ENCODE results near the gene NPAS3.

Gene NPAS3

DNA sequence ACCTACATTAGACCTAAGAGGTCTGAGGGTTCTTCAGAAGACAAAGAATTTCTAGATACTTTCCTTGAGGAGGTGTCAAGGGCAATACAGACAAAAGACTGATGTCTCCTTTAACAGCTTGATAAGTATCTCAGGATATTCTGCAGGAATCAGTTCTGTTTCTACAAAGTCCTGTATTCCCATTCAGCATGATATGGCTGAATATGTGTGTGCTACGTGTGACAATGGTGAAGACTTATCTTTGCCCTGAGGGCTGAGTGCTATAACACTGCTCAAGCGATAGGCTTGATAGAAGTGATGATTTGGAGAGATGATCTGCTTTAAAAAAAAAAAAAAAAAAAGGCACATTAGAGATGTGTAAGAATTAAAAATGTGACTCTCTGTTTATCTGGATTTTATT, 582.5 kb downstream of the NPAS3 start:
- ATAC-seq = no peak
- no peak for DNase-seq

DNA sequence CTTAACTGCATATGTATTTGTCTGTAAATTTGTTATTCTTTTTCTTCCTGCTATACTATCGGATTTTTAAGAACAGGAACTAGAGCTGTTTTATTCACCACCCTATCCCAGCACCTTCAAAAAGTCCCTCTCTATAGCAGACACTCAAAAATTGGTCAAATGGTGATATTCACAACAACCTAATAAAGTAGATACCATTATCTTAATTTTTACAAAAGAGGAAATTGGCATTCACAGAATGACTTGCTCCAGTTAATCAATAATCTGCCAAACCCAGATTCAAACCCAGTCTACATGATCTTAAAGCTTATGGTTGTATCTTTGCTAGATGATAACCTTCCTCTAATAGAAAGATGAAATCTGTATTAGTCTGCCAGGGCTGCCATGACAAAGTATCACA, 585.6 kb downstream of the NPAS3 start:
- ATAC-seq (no peak), DNase-seq (no peak)

- no peak for DNase-seq
These were observed 586.9 kb downstream of the NPAS3 start for GRCh38 chr14:33525626-33526025.

GRCh38 chr14:33527023-33527634, 588.5 kb downstream of the NPAS3 start:
- ATAC-seq = no peak

More at GRCh38 chr14:33525626-33526025, 586.9 kb downstream of the NPAS3 start:
- no peak for ATAC-seq

DNA sequence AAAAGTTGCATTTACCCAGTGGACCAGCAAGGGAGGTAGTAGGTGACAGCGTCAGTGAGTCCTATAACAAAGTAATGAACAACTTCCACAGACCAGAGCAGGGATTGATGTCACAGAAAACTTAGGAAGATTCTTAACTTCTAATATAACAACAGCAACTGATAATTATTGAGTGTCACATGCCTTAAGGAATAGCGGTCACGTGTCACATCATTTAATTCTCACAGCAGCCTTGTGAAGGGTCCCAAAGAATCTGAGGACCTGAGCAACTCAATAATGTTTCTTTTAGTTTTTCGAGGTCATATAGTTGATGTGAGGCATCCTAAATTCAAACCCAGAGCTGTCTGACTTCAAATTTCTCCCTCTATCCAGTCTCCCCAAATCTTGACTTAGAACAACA, 590.0 kb downstream of the NPAS3 start:
- DNase-seq = no peak
- no peak for ATAC-seq

More at GRCh38 chr14:33527023-33527634, 588.5 kb downstream of the NPAS3 start:
- DNase-seq = no peak

DNA sequence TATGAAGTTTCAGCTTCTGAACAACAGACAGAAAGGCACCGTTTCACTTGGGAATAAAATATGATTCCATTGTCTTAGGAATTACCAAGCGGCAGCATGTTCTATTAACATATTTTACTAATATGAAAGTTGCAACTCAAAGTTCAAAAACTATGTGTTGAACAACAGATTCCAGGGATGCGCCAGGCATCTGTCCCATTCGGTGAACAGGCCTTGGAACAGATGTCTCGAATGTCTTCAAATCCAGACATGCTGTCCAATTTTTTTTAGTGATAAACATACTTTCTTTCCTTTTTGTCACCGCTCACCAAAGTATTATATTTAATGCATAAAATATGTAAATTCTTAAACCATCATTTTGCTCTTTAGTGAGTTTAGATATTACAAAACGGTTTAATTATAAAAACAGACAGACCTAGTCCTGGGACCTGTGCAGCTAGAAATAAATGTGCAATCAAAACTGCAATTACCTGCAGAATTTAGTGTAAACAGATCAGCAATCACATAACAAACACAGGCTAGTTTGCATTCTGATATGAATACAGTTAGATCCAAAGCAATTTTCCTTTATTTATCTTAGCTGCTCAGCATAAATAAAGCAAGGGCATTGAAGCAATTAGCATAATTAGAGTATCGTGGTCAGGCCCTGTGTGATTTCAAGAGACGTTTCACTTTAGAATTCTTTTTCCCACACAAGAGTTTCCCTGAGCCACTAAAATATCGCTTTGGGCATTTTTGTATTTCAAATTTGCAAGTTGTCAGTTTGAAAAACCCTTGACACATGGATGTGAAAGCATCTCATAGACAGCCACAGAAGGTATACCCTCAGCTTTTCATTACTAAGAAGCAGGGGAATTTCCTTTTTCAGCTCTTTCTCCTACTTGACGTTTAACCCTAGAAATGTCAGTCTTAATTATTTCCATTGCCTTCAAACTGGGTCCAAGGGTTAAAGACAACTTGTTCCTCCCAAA, 591.4 kb downstream of the NPAS3 start:
- DNase-seq (no peak), ATAC-seq (no peak)

DNA sequence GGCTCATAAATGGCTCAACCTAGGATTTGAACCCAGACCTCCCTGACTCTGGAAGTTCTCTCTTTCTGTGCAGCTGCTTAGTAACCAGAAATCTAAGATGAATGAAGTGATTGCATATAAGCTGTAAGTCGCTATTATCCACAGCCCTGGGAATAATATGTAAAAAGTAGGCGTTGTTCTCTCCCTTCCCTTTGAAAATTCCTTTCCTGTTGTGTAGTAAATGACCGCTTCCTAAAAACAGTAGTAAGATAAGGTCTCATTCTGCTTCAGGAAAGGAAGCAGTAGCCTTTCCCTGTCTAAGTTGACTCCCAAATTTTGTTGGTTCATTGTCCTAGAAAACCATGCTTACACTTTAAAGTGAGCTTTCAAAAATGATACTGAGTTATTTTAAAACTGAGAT, 593.9 kb downstream of the NPAS3 start:
- DNase-seq (no peak), ATAC-seq (no peak)

DNA sequence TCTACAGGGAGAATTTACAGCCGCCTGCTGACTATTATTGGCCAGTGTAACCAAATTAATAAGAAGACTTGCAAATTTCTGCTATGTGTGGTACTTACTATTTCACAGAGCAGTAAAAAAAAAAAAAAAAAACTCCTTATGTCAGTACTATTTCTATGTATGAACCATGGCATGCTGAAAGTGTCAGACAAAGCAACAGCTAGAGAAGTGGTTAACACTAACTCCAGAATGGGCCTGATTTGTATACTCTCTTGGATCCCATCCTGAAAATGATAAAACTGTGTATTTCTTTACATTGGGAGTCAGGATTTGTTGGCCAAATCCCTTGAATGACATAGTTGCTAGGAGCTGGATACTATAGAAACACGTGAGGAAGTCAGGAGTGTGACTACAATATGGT, 595.4 kb downstream of the NPAS3 start:
- ATAC-seq (no peak), DNase-seq (no peak)

GRCh38 chr14:33534632-33535031, 596.0 kb downstream of the NPAS3 start:
- DNase-seq = no peak
- no peak for ATAC-seq

DNA sequence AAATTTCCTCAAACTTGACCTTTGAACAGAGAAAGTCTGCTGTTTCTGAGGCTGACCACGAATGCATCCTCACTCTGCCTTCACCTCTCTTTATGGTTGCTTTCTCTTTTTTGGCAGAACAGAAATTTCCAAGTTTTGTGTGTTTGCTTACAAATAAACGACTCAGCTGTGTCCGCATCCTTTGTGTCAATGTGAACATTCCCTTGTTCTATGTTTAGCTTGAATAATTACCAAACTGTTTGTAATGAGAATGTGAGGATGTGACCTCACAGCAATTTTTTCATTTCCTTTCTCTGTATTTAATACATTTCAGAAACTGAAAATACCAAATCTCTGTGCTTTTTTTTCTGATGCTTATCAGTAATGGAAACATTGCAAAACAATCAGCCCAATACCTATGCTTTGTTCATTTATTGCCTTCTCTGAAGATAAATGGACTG, 601.3 kb downstream of the NPAS3 start:
- ATAC-seq (no peak), DNase-seq (no peak)

DNA sequence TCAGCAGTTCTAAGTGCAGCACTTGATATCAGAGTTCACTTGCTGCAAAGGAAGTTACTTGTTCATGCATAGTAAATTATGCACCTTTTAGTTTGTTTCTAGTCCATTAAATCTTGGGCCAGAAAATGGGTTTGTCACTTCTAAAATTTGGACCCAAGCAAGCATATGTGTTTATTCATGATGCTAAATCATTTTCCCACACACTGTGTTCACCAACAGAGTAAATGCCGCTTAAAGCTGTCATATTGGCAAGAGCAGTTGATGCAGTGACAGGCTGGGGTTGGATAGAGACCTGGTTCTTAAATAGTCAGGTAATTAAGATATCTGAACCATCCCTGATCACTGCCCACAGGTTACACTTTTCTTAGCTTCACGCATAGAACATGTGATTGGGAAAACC, 602.5 kb downstream of the NPAS3 start:
- DNase-seq = no peak
- no peak for ATAC-seq

DNA sequence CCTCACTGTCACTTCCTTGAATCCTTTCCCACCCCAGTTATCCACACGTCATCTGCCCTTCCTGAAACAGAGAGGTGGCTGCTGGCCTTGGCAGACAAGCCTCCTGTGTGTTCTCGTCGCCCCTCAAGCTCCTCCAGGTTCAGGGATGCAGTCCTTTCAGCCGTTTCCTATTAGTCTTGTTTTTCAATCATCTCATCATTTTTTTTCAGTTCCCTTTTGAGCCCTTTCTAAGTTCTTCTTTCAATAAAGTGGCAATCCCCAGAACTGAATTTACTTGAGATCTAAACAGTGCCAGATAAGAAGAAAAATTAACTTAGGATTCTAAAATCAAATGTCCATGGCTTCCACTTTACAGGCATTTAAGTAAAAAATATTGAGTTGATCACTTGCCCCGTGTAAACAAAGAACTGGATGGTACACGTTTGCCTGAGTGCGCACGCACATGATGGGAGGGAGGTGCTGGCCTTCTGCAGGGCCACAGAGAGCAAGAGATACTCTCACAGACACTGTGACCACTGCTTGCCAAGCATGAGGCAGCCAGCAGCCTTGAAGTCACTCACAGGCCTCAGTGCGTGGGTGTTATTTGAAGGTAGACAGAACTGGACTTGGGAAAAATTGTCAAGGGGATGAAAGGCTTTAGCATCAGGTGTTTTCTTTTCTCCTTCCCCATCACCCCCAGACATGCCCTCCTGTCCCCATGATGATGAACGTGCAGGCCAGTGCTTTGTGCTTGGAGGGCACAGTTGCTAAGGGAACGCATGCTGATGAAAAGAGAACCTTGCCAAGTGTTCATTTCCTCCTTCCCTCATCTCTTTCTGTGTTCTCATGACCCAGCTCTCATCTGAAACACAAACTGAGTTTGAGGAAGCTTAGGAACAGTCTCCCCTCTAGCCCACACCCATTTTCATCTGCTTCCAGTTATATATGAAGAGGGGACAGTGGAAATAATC, 603.9 kb downstream of the NPAS3 start:
- ATAC-seq = no peak
- no peak for DNase-seq

DNA sequence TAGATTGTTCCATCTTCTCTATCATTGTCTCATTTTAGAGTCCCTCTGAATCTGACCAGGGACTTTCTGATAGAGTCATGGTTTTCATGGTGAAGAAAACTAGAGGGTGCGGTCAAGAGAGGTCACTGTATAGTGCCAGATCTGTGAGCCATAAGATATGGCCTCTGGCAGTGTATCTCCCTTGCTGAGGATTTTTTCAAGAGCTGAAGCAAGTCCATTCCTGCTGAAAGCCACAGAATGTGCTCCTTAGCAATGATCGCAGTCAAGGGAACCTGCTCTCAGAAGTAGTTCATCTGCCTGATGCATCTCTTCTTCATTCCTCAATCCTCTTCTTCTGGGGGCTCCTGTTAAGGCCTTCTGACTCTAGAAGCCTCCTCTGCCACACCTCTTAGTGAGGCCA, 607.0 kb downstream of the NPAS3 start:
- no peak for DNase-seq
- no peak for ATAC-seq

GRCh38 chr14:33548606-33549005, 609.9 kb downstream of the NPAS3 start:
- ATAC-seq (no peak), DNase-seq (no peak)

- ATAC-seq = no peak
- DNase-seq = no peak
These were observed 613.3 kb downstream of the NPAS3 start for GRCh38 chr14:33551963-33552362.

DNA sequence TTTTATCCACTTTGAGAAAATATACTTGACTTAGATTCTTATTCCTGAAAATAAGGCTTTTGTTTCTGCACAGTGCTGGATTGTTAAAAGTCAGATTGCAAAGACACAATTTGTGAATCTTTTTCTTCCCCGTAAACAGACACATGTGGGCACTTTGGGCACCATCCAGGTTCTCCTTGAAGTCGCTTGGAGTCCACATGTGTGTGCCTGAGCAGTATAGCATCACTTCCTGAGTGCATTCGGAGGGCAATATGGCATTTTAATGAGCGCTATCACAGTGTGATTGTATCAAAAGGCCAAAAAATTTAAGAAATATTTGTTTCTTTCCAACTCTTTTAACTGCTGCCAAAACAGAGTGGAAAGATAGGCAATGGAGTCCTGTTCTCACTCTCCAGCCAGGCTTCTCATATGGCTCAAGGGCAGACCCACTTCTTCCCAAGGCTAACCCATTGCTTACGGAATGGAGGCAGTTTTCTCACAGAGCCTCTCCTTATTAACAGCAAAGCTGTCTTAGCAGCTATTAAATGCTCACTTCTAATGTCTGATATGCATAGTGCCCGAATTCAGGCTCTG, 615.1 kb downstream of the NPAS3 start:
- no peak for ATAC-seq
- DNase-seq = no peak

- ATAC-seq (no peak), DNase-seq (no peak)
These were observed 616.3 kb downstream of the NPAS3 start for GRCh38 chr14:33554988-33555387.

DNA sequence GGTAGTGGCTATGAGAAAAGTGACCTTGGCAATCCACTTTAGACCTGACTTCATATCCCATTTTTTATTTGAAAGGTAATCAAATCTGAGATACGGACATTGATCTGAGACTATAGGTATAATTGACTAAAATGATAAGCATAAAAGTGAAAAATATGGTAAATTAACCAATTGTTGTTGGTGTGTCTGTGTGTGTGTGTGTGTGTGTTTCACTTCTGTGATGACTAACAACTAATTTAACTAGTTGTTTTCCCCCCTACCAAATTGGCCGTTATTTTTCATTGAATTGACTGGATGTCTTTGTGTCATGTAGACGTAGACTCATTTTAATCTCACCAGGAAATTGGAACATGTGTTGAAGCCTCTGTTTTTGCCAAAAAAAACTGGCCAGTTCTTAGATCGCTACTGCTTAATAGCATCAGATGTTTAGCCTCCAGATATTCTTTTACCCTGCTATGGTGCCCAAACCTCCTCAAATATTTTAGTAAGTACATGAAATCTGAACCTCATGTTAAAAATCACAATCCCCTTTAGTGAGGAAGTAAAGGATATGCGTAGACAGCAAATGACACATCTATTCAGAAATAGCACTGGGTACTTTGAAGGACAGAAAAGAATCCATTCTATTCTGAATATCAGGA, 617.2 kb downstream of the NPAS3 start:
- DNase-seq (no peak), ATAC-seq (no peak)

- no peak for DNase-seq
- no peak for ATAC-seq
These were observed 617.9 kb downstream of the NPAS3 start for GRCh38 chr14:33556382-33557121.

GRCh38 chr14:33560718-33561431, 622.2 kb downstream of the NPAS3 start:
- ATAC-seq (no peak), DNase-seq (no peak)

All from stimulated activated naive CD8-positive, alpha-beta T cell treated with anti-CD3 and anti-CD28 coated beads, Interleukin-15, Interleukin-2, amounts not matched to agents 100 U/mL and 50 U/mL, for 24 hours (primary cell).